GM19193 (cell line): Measurements from ENCODE around the gene LRP8.

Experiments used
- POLR2A ChIP-seq: IDR thresholded peaks from 4 replicates; pipeline ENCODE4 v1.6.1; 2011; ENCODE audit not compliant: insufficient read depth, insufficient read length; ENCODE audit errors: extremely low read depth

LRP8 gene

GRCh38 chr1:53335661-53336060 lies 7.8 kb upstream of the LRP8 start:
- no peak for TF ChIP-seq POLR2A

- TF ChIP-seq POLR2A: no peak
Measured at GRCh38 chr1:53334781-53335180, 6.9 kb upstream of the LRP8 start.

GRCh38 chr1:53334312-53334711 lies 6.4 kb upstream of the LRP8 start:
- TF ChIP-seq POLR2A: no peak

GRCh38 chr1:53332833-53333232 lies 5.0 kb upstream of the LRP8 start:
- no peak for TF ChIP-seq POLR2A

GRCh38 chr1:53332186-53332564 lies 4.3 kb upstream of the LRP8 start:
- TF ChIP-seq POLR2A: no peak

GRCh38 chr1:53331446-53332185 lies 3.7 kb upstream of the LRP8 start:
- TF ChIP-seq POLR2A: no peak

- no peak for TF ChIP-seq POLR2A
Measured at GRCh38 chr1:53330819-53331218, 2.9 kb upstream of the LRP8 start.

GRCh38 chr1:53328541-53329499 lies 950 bp upstream of the LRP8 start:
- no peak for TF ChIP-seq POLR2A

GRCh38 chr1:53327182-53327913 lies 522 bp downstream of the LRP8 start:
- no peak for TF ChIP-seq POLR2A

GRCh38 chr1:53326598-53327181 lies 1.2 kb downstream of the LRP8 start:
- peak; percentile 35 for TF ChIP-seq POLR2A

GRCh38 chr1:53326088-53326597 lies 1.7 kb downstream of the LRP8 start:
- peak; percentile 87 for TF ChIP-seq POLR2A

- TF ChIP-seq POLR2A: no peak
Measured at GRCh38 chr1:53325326-53326087, 2.4 kb downstream of the LRP8 start.

GRCh38 chr1:53324728-53325297 lies 3.1 kb downstream of the LRP8 start:
- TF ChIP-seq POLR2A: no peak
